AG09309 (cell line): ENCODE data around the gene RFC4.

ENCODE experiments used
- DNase-seq: peaks from one replicate; pipeline ENCODE4 v3.0.0-alpha.2; 2010; ENCODE audit warnings: low read depth
- H3K4me3 ChIP-seq: 2 replicates; pipeline ENCODE4 v1.5.1; 2011; ENCODE audit warnings: mild to moderate bottlenecking, low read depth, low read length, moderate library complexity; ENCODE audit not compliant: control insufficient read depth
- CTCF ChIP-seq: IDR thresholded peaks from 2 replicates; pipeline ENCODE4 v1.5.1; 2011; ENCODE audit warnings: mild to moderate bottlenecking, low read depth, low read length, inconsistent platforms; ENCODE audit not compliant: insufficient read depth, control insufficient read depth; ENCODE audit errors: missing control alignments

Gene RFC4

GRCh38 chr3:186787642-186788481 is 18.4 kb downstream of the RFC4 start:
- no peak for DNase-seq
- no peak for TF ChIP-seq CTCF
- H3K4me3 ChIP-seq = no peak overlapping the region

GRCh38 chr3:186786922-186787321 is 19.4 kb downstream of the RFC4 start:
- no peak overlapping the region; the same call in 1 of the 2 replicates for H3K4me3 ChIP-seq
- no peak for TF ChIP-seq CTCF

GRCh38 chr3:186785495-186786018 is 20.7 kb downstream of the RFC4 start:
- DNase-seq = no peak
- TF ChIP-seq CTCF = no peak
- H3K4me3 ChIP-seq = peak overlapping the region; percentile 83

More at GRCh38 chr3:186786922-186787321, 19.4 kb downstream of the RFC4 start:
- DNase-seq = no peak

GRCh38 chr3:186784820-186785494 is 21.3 kb downstream of the RFC4 start:
- peak overlapping the region; percentile 83 for H3K4me3 ChIP-seq
- no peak for DNase-seq
- TF ChIP-seq CTCF = no peak

- no peak for TF ChIP-seq CTCF
Measured at GRCh38 chr3:186783731-186784515, 22.4 kb downstream of the RFC4 start.

More at GRCh38 chr3:186783731-186784515, 22.4 kb downstream of the RFC4 start:
- peak; percentile 33 for DNase-seq
- H3K4me3 ChIP-seq = peak overlapping the region; percentile 83
